ENCODE results near the gene GPR31. TPM values are rescaled to one million over a fixed set of nuclear protein-coding genes. Genes with fewer than 3 reads are reported as not detected.

GPR31 gene
- total and polyA plus RNA-seq, 2 of the 4 experiments (the other 2 are of a cell fraction) = not detected

- H3K36me3 ChIP-seq (ENCODE audit: control insufficient read depth, insufficient read depth, low read length) = no peaks in the 10 kb centered on the region
- no peak overlapping the region for H3K4me3 ChIP-seq (ENCODE audit: insufficient read depth, low read depth, low read length)
- H2BK15ac ChIP-seq (ENCODE audit: low read depth, low read length) = no peak overlapping the region
- no peak for ATAC-seq (ENCODE audit: low read depth)
- no peak overlapping the region for H3K18ac ChIP-seq (ENCODE audit: low read depth, low read length)
- H4K20me1 ChIP-seq (ENCODE audit: insufficient read depth, low read length) = no peaks in the 10 kb centered on the region
- H4K8ac ChIP-seq (ENCODE audit: low read depth in 2 of 2, low read length in 2 of 2) = no peak overlapping the region
- no peak overlapping the region for H2BK20ac ChIP-seq (ENCODE audit: low read depth, low read length)
- no CpG with 5 or more reads among the region's 13 CpGs for WGBS, 2 experiments (ENCODE audit: extremely low coverage in 2 of 2, insufficient read length in 1 of 2)
- no peak overlapping the region for H2AFZ ChIP-seq (replicated peaks; ENCODE audit: low read length, poor library complexity)
- POLR2A ChIA-PET (ENCODE audit: unreplicated experiment) = no interaction called here
- no peaks in the 10 kb centered on the region for H3K27me3 ChIP-seq (ENCODE audit: control insufficient read depth, insufficient read depth, low read length)
- H3K4me1 ChIP-seq (ENCODE audit: control insufficient read depth, insufficient read depth, low read length) = no peaks in the 10 kb centered on the region
- H3K23ac ChIP-seq (ENCODE audit: low read depth, low read length) = no peak overlapping the region
- intact Hi-C loops (cut with micrococcal nuclease) = no loop called here
- no peak overlapping the region for H2BK5ac ChIP-seq (ENCODE audit: low read depth, low read length, poor library complexity, severe bottlenecking)
- no peak overlapping the region for H3K56ac ChIP-seq (ENCODE audit: extremely low read depth, insufficient read depth, low read length)
- dilution Hi-C loops (cut with HindIII; ENCODE audit: low sequenced_read_pairs, unreplicated experiment) = no loop called here
- CTCF ChIA-PET = no interaction called here
- H2AK9ac ChIP-seq (replicated peaks; ENCODE audit: low read depth, low read length, poor library complexity) = no peak overlapping the region
- H3K79me1 ChIP-seq (ENCODE audit: low read depth in 1 of 2, low read length in 2 of 2) = no peaks in the 10 kb centered on the region
- no peak overlapping the region for H3K27ac ChIP-seq (ENCODE audit: insufficient read depth, low read length)
- H3K9me1 ChIP-seq (ENCODE audit: insufficient read depth, low read length) = no peaks in the 10 kb centered on the region
- H4K5ac ChIP-seq (ENCODE audit: low read depth, low read length) = no peak overlapping the region
- H4K91ac ChIP-seq (ENCODE audit: insufficient read depth, low read depth, low read length) = no peak overlapping the region
- H3K4ac ChIP-seq (ENCODE audit: low read depth, low read length) = no peak overlapping the region
- no peak overlapping the region for H2AK5ac ChIP-seq (ENCODE audit: low read depth, low read length)
- H2BK120ac ChIP-seq (ENCODE audit: low read depth, low read length) = no peak overlapping the region
- H3K14ac ChIP-seq (replicated peaks; ENCODE audit: low read depth, low read length) = no peak overlapping the region
- TF ChIP-seq MXI1 (IDR thresholded peaks at IDR 0.05; ENCODE audit: borderline replicate concordance, low read depth, low read length) (no peak), CTCF (conservative IDR thresholded peaks at IDR 0.05; ENCODE audit: low read depth, low read length) (no peak), NFE2L2 (IDR thresholded peaks at IDR 0.05; ENCODE audit: low read depth, low read length) (no peak), CEBPB (IDR thresholded peaks at IDR 0.05; ENCODE audit: low read depth, low read length) (no peak), POLR2A (IDR thresholded peaks at IDR 0.05; ENCODE audit: low read depth, low read length) (no peak), RFX5 (IDR thresholded peaks at IDR 0.05; ENCODE audit: low read depth, low read length) (no peak), RCOR1 (IDR thresholded peaks at IDR 0.05; ENCODE audit: insufficient replicate concordance, low read length) (no peak), USF2 (IDR thresholded peaks at IDR 0.05; ENCODE audit: low read depth, low read length) (no peak), SMC3 (IDR thresholded peaks at IDR 0.05; ENCODE audit: low read depth, low read length) (no peak), MAZ (IDR thresholded peaks at IDR 0.05; ENCODE audit: borderline replicate concordance, low read depth, low read length) (no peak), MAFK (IDR thresholded peaks at IDR 0.05; ENCODE audit: low read depth, low read length) (no peak), ELK1 (IDR thresholded peaks at IDR 0.05; ENCODE audit: borderline replicate concordance, low read depth, low read length) (no peak), RAD21 (IDR thresholded peaks at IDR 0.05; ENCODE audit: low read length) (no peak), BHLHE40 (IDR thresholded peaks at IDR 0.05; ENCODE audit: low read depth, low read length) (no peak), CHD1 (IDR thresholded peaks at IDR 0.05; ENCODE audit: low read depth, low read length) (no peak)
- H3K9ac ChIP-seq (ENCODE audit: low read depth, low read length) = no peak overlapping the region
- no TSS peak for BruUV-seq (replicated peaks)
- peaks cover 18% of the 10 kb centered on the region for H3K9me3 ChIP-seq (ENCODE audit: control insufficient read depth, insufficient read depth, low read length)
- no peak overlapping the region for H3K4me2 ChIP-seq (ENCODE audit: low read depth, low read length)
- in situ Hi-C loops (cut with MboI; ENCODE audit: low sequenced_read_pairs) = no loop called here
- DNase-seq = no peak
Observed at GRCh38 chr6:167136376-167136775, 21.4 kb downstream of the GPR31 start.
